HG03378 (cell line): ENCODE results near the gene ELN.
"Not testable (repeated sequence)": the region's sequence is repeated elsewhere in the genome, so short reads cannot be mapped to it uniquely, and the experiment has no call there.

Experiments used
- ATAC-seq: cut with Tn5 transposase; IDR thresholded peaks from one replicate; pipeline ENCODE4 v1.9.1; 2021; ENCODE audit warnings: mild to moderate bottlenecking, moderate library complexity; ENCODE audit not compliant: unreplicated experiment

The ELN gene

DNA sequence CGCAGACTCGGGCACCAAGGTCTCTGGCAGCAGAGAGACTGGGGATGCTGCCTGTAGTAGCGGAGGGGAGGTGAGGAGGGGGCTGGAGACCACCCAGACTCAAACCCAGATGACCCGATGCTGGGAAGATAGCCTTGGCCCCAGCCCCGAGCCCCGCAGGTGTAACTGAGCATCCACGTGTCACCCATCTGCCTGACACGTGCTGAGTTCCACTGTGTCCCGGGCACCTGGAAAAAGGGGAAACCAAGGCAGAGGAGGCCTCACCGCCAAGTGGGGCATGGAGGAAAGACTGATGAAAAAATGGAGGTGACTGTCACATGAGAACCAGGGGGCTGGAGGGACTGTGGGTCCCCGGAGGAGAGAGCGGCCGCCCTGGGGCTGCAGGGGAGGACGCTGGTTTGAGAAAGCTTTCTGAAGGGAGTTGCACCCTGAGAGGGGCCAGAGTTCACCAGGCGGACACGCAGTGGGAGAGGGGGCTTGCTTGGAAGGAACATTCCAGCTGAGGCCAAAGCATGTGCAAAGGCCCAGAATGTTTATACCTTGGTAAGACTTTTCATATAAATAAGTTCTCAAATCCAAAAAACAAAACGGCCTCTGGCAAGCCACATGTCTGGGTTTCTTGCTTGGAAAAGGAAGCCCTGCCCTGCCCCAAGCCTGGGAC is 27.4 kb upstream of the ELN start:
- ATAC-seq = no peak

DNA sequence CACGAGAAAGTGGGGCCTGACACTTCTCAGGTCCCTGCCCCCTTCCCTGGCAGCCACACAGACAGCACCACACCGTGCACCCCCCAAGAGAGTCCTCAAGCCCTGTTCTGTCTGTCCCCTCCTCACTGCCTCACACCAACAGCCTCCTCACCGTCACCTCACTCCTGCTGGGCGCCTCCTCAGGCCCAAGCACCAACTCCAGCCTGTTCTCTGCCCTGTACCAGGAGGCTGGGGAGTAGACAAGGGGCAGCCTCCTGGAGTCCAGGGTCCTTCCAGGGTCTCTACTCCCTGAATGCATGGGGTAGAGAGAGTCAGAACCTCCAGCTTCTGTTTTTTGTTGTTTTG is 26.9 kb upstream of the ELN start:
- no peak for ATAC-seq

GRCh38 chr7:74002474-74003017 is 25.4 kb upstream of the ELN start:
- no peak for ATAC-seq

DNA sequence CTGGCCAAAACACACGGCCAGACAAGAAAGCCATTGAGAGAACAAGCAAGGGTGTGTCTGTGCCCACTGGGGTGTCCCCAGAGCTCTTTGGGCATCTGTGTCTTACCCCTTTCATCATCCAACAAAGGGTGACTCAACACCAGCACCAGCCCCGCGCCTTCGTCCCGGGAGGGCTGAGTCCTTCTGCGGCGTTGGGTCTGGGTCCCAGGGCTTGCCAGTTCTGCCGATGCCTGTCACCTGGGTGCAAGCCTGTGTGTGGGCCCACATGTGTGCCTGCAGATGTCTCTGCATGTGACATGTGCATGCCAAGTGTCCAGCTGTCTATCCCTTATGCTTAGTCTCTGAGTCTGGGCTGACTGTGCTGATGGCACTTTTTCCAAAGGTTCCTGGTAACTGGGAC is 24.4 kb upstream of the ELN start:
- ATAC-seq = no peak

DNA sequence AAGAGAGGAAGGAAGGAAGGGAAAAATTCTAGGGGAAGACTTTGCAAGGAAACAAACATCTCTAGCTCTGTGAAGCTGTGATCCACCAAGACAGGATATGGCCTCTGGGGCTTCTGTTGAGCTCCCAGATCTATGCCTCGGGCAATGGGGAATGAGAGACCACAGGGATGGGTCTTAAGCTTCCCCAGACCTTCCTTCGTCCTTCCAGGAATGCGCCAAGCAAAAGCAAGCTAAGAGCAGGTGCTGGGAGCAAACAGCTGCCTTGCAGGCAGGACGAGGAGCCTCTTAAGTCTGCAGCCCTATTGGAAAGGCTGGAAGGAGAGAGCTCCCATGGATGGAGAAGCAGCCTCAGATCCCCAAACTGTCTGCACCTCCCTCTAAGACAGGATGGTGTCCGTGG is 21.9 kb upstream of the ELN start:
- ATAC-seq = no peak

DNA sequence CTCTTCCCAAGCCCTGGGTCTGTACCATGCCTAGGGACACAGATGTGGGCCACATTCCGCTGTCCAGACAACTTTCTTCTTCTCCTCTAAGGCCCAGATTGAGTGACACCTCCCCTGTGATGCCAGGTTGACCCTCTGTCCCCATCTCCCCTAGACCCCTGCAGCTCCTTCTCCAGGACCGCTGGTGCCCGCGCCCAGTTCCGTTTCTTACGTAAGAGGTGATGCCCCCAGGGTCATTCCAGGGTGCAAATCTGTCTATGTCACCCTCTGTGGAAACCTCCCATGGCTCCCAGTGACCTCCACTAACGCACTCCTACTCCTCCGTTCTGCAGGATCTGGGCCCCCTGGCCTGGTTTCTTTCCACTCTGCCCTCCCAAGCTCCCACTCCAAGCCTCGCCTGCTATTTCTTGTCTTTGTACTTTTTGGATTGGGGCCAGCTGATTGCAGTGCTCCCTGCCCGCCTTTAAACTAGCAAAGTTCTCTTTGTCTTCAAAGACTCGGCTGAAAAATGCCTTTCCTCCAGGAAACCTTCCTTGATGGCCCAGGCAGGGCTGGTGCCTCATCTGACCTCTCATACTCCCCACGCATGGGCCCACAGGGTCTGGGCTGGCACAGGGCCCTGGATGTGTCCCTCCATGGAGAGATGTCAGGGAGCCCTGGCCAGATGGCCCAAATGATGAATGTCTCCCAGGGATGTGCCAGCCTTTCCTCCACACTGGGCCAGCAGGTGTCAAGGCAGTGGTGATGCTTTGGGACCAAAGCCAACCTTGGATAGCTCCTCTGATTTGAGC is 21.3 kb upstream of the ELN start:
- no peak for ATAC-seq

- no peak for ATAC-seq
These were observed 20.8 kb upstream of the ELN start for GRCh38 chr7:74007242-74007567.

DNA sequence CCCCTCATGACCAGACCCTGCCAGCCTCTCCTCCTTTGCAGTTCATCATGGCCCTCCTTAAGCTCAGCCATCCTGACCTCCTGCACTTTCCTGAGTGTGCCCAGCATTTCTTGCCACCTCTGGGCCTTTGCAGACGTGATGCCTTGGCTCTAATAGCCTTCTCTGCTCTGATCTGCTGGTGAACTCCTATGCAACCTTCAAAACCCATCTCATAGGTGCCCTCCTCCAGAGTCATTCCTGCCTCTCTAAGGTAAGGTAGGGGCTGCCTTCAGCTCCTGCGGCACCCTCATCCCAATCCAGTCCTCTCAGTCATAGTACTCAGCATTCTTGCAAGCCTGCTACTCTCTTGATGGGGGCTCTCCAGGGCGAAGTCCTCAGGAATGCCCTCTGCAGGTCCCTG is 19.3 kb upstream of the ELN start:
- ATAC-seq = no peak

- no peak for ATAC-seq
These were observed 18.3 kb upstream of the ELN start for GRCh38 chr7:74009719-74010118.

- no peak for ATAC-seq
These were observed 17.6 kb upstream of the ELN start for GRCh38 chr7:74010407-74010806.

DNA sequence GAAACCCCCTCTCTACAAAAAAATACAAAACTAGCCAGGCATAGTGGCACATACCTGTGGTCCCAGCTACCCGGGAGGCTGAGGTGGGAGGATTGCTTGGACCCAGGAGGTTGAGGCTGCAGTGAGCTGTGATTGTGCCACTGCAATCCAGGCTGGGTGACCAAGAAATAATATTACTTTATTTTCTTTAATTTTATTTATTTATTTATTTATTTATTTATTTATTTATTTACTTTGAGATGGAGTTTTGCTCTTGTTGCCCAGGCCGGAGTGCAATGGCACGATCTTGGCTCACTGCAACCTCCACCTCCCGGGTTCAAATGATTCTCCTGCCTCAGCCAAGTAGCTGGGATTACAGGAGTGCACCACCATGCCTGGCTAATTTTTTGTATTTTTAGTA is 16.6 kb upstream of the ELN start:
- not testable (repeated sequence) for ATAC-seq

- peak; percentile 99 for ATAC-seq
These were observed 15.1 kb upstream of the ELN start for GRCh38 chr7:74012842-74013249.

DNA sequence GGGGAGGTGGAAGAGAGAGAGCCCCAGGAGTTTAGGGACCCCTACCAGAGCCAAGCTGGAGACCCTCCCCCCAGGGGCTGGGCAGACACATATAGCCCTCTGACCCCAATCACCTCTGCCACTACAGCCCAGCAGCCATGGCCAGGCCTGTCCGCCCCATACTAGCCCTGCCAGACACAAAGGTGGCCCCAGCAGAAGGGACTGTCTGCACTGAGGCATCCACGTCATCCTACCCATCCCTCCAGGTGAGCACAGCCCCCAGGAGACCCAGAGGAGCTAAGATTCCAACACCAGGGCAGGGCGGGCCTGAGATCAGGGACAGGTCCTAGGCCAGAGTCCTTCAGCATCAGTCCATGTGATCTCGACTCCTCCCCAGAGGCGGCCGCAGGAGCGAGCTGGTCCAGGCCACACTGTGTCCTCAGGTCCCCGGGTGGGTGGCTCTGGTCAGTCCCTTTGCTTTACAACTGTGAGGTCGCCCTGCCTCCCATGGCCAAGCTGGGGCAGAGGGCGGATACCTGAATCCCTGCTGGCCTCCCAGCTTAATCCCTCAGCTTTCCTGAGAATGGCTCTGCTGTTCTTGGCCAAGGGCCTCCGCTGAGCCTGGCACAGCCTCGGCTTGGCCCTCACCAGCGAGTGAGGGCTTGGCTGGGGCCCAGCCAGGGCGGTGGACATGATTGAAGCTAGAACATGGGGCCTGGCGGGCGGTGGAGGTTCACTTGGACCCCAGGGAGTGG is 14.3 kb upstream of the ELN start:
- ATAC-seq = no peak

GRCh38 chr7:74014931-74015330 is 13.0 kb upstream of the ELN start:
- ATAC-seq = no peak

DNA sequence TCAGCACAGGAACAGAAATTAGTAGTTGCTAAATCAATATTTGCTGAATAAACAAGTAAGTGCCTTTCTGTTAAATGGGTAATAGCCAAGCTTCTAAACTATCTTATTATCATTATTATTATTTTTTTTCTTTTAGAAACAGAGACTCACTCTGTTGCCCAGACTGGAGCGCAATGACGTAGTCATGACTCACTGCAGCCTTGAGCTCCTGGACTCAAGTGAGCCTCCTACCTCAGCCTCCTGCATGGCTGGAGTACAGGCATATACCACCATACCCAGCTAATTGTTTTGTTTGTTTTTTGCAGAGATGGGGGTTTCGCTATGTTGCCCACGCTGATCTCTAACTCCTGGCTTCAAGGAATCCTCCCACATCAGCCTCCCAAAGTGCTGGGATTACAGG is 12.3 kb upstream of the ELN start:
- ATAC-seq = no peak

GRCh38 chr7:74017125-74017524 is 10.8 kb upstream of the ELN start:
- no peak for ATAC-seq

DNA sequence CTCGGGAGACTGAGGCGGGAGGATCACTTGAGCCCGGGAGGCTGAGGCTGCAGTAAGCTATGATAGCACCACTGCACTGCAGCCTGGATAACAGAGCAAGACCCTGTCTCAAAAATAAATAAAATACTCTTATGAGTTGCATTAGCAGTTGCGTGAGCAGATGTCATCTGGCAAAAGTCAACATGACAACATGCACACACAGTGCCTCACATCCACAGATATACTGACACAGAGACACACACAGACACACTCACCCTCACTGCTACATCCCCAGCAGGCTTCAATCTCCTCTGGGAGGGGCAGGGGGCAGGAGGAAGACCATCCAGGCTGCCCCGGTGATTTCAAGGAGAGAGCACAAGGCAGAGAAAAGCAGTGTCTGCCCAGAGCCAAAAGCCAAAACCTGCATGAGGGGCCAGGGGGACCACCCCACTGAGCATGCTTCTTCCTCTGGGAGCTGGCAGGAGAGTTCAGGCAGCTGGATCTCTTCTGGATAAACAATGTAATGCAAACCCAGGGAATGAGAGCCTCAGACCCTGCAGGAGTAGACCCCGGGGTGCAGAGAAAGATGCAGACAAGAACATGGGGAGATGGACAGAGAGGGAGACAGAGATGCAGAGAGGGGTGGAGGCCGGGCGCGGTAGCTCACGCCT is 9.6 kb upstream of the ELN start:
- no peak for ATAC-seq

- no peak for ATAC-seq
These were observed 8.8 kb upstream of the ELN start for GRCh38 chr7:74019149-74019548.

DNA sequence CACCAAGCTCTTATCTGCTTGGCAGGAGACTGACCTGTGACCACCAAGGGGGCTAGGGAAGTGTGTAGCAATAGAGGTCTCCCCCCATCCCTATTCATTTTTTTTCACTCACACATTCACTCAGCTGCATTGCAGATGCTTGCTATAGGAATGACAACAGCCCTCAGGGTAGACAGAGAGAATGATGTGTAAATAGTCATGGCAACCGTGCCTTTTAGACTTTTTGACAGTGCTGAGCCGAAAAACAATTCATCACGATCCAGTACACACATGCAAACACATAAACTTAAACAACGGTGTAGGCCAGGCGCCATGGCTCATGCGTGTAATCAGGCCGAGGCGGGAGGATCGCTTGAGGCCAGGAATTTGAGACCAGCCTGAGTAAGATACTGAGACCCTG is 7.6 kb upstream of the ELN start:
- ATAC-seq = no peak

- no peak for ATAC-seq
These were observed 6.2 kb upstream of the ELN start for GRCh38 chr7:74021546-74022320.

DNA sequence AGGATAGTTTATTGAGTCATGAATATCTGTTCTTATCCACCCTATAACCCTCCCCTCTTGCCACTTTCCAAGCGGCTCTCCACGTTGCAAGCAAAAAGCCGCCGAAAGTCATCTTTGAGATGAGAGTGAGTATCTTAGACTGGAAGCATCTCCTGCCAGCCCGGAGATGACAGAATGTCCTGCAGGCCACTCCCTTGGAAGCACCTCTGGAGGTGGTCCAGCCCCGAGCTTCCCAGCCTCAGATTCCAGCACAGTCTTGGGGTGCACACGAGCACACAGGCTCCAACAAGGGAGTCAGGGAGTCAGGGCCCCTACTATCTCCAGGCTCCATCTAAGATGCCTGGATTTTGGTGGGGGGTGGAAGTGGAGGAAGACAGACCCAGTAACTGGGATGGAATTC is 5.5 kb upstream of the ELN start:
- ATAC-seq = no peak
